NOMO-1 treated with DMSO at 0.1 percent for 48 hours (cell line): ENCODE results near the gene NUS1.
A peak's percentile ranks its signal among the peaks of the same experiment; 100 is the strongest.
"Not testable (repeated sequence)": the region's sequence is repeated elsewhere in the genome, so short reads cannot be mapped to it uniquely, and the experiment has no call there.

Experiments
- DNase-seq: peaks from one replicate; lab custom pipeline; 2025; ENCODE audit not compliant: unreplicated experiment; lab: John Stamatoyannopoulos, UW

Gene NUS1

GRCh38 chr6:117674991-117675657, at the start of gene NUS1:
TSS of gene NUS1 (plus strand) at chr6:117675469. CDS start at chr6:117675671, 202 bp downstream.
- peak; percentile 94 for DNase-seq

GRCh38 chr6:117627533-117627932, 47.7 kb upstream of the NUS1 start:
- no peak for DNase-seq

GRCh38 chr6:117629119-117629660, 46.1 kb upstream of the NUS1 start:
- no peak for DNase-seq

GRCh38 chr6:117637770-117638169, 37.5 kb upstream of the NUS1 start:
- no peak for DNase-seq

GRCh38 chr6:117642976-117643375, 32.3 kb upstream of the NUS1 start:
- no peak for DNase-seq

GRCh38 chr6:117651984-117652383, 23.3 kb upstream of the NUS1 start:
- not testable (repeated sequence) for DNase-seq

GRCh38 chr6:117653949-117654348, 21.3 kb upstream of the NUS1 start:
- DNase-seq, result no peak

GRCh38 chr6:117655380-117655779, 19.9 kb upstream of the NUS1 start:
- no peak for DNase-seq

GRCh38 chr6:117666881-117667280, 8.4 kb upstream of the NUS1 start:
- DNase-seq, result no peak

GRCh38 chr6:117668736-117669135, 6.5 kb upstream of the NUS1 start:
- no peak for DNase-seq

GRCh38 chr6:117674503-117674902, 766 bp upstream of the NUS1 start:
- DNase-seq, result no peak

- DNase-seq, result not testable (repeated sequence)
Measured at GRCh38 chr6:117675658-117676301, 511 bp downstream of the NUS1 start.

GRCh38 chr6:117676577-117677218, 1.4 kb downstream of the NUS1 start:
- no peak for DNase-seq

GRCh38 chr6:117677553-117678141, 2.4 kb downstream of the NUS1 start:
- peak; percentile 81 for DNase-seq

GRCh38 chr6:117681162-117681741, 6.0 kb downstream of the NUS1 start:
- peak; percentile 43 for DNase-seq

GRCh38 chr6:117684749-117685148, 9.5 kb downstream of the NUS1 start:
- DNase-seq, result no peak

- DNase-seq, result no peak
Measured at GRCh38 chr6:117685359-117685758, 10.1 kb downstream of the NUS1 start.

GRCh38 chr6:117687021-117687648, 11.9 kb downstream of the NUS1 start:
- no peak for DNase-seq

- DNase-seq, result not testable (repeated sequence)
Measured at GRCh38 chr6:117689584-117689983, 14.3 kb downstream of the NUS1 start.

GRCh38 chr6:117706504-117706903, 31.2 kb downstream of the NUS1 start:
- peak; percentile 61 for DNase-seq
